Measurements from ENCODE around the gene NIPAL1. TPM values are rescaled to one million over a fixed set of nuclear protein-coding genes. Genes with fewer than 3 reads are reported as not detected.

The NIPAL1 gene
- polyA plus RNA-seq (2011; rRNA removed) (0.60 and 1.0 TPM in 2 replicates), polyA minus RNA-seq (2011; rRNA and poly(A)+ RNA removed) (0.87 and 1.3 TPM in 2 replicates)

- CTCF ChIA-PET, result interaction anchor here (1.0 to 1.7 kb wide), 2 partner anchors 52 to 70 kb away, joined by 3 read pairs; no protein-coding TSS in a partner anchor
- POLR2A ChIA-PET, result no interaction called here
- TF ChIP-seq CTCF (IDR thresholded peaks at IDR 0.05; ENCODE audit: insufficient read depth, low read depth, low read length), result peak; percentile 72
- H3K4me3 ChIP-seq (ENCODE audit: low read depth, low read length), result peak within 1 kb of the TSS; percentile 55
- H3K27me3 ChIP-seq (ENCODE audit: control insufficient read depth, insufficient read depth, low read length), result no peaks in the 10 kb centered on the region
- H3K36me3 ChIP-seq (ENCODE audit: control insufficient read depth, insufficient read depth, low read length), result no peaks in the 10 kb centered on the region
- DNase-seq (ENCODE audit: low read depth), result no peak
Observed at GRCh38 chr4:48016141-48017107, at the start of gene NIPAL1, which contains the start of gene CNGA1. NIPAL1 (plus strand) TSS chr4:48016772; CDS start chr4:48016840, 68 bp downstream. CNGA1 (minus strand) TSS chr4:48016681; CDS start chr4:47952689, 63,992 bp downstream.

GRCh38 chr4:47968847-47969246 is 47.7 kb upstream of the NIPAL1 start:
- Histone ChIP-seq H3K4me3 (ENCODE audit: low read depth, low read length) (no peak overlapping the region), H3K36me3 (ENCODE audit: control insufficient read depth, insufficient read depth, low read length) (no peaks in the 10 kb centered on the region)
- POLR2A ChIA-PET, result no interaction called here

DNA sequence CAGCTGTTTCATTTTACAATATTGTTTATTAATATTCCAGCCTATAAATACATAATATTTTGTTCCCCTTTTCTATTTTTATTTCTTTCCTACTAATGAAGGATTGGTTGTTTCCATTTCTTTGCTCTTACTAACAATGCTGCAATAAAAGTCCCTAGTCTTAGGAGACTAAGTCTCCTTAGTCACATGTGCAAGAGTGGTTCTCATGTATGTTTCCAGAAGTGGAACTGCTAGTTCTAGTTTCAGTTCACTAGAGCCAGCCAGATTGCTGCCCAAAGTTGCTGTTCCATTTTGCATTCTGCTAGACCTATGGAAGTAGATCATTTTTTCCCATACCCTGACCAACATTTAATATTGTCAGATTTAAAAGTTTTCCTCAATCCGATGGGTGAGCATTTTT is 44.4 kb upstream of the NIPAL1 start:
- TF ChIP-seq CTCF (IDR thresholded peaks at IDR 0.05; ENCODE audit: insufficient read depth, low read depth, low read length), result no peak
- Histone ChIP-seq H3K36me3 (ENCODE audit: control insufficient read depth, insufficient read depth, low read length) (no peaks in the 10 kb centered on the region), H3K4me3 (ENCODE audit: low read depth, low read length) (no peak overlapping the region), H3K27me3 (ENCODE audit: control insufficient read depth, insufficient read depth, low read length) (no peaks in the 10 kb centered on the region)
- CTCF ChIA-PET, result no interaction called here
- POLR2A ChIA-PET, result no interaction called here
- no peak for DNase-seq (ENCODE audit: low read depth)

More at GRCh38 chr4:47968847-47969246, 47.7 kb upstream of the NIPAL1 start:
- CTCF ChIA-PET, result no interaction called here
- H3K27me3 ChIP-seq (ENCODE audit: control insufficient read depth, insufficient read depth, low read length), result no peaks in the 10 kb centered on the region
- DNase-seq (ENCODE audit: low read depth), result no peak
- no peak for TF ChIP-seq CTCF (IDR thresholded peaks at IDR 0.05; ENCODE audit: insufficient read depth, low read depth, low read length)

DNA sequence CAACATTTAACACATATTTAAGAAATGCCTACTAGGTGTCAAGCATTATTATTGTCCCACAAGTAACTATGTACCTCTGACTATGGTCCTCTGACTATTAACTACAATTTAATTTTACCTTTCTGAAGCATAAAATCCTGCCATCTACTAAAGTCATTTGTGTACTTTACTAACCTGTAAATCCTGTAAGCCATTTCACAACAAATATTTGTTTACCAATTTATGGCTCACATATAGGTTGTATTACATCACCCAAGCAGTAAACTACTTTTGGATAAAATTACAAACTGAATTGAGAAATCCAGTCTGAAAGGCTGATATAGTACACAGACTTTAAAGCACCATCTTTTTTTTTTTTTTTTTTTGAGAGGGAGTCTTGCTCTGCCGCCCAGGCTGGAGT is 43.9 kb upstream of the NIPAL1 start:
- POLR2A ChIA-PET, result no interaction called here

More for the DNA sequence above, 43.9 kb upstream of the NIPAL1 start:
- DNase-seq (ENCODE audit: low read depth), result no peak
- Histone ChIP-seq H3K27me3 (ENCODE audit: control insufficient read depth, insufficient read depth, low read length) (no peaks in the 10 kb centered on the region), H3K36me3 (ENCODE audit: control insufficient read depth, insufficient read depth, low read length) (no peaks in the 10 kb centered on the region), H3K4me3 (ENCODE audit: low read depth, low read length) (no peak overlapping the region)
- CTCF ChIA-PET, result no interaction called here
- TF ChIP-seq CTCF (IDR thresholded peaks at IDR 0.05; ENCODE audit: insufficient read depth, low read depth, low read length), result no peak

Data from BJ (cell line).